GM21619 (cell line): ENCODE measurements around the gene ZNF853.
"Not testable (repeated sequence)": the region's sequence is repeated elsewhere in the genome, so short reads cannot be mapped to it uniquely, and the experiment has no call there.

Experiments
- ATAC-seq: cut with Tn5 transposase; IDR thresholded peaks from one replicate; pipeline ENCODE4 v1.9.1; 2021; ENCODE audit not compliant: unreplicated experiment

ZNF853 gene

DNA sequence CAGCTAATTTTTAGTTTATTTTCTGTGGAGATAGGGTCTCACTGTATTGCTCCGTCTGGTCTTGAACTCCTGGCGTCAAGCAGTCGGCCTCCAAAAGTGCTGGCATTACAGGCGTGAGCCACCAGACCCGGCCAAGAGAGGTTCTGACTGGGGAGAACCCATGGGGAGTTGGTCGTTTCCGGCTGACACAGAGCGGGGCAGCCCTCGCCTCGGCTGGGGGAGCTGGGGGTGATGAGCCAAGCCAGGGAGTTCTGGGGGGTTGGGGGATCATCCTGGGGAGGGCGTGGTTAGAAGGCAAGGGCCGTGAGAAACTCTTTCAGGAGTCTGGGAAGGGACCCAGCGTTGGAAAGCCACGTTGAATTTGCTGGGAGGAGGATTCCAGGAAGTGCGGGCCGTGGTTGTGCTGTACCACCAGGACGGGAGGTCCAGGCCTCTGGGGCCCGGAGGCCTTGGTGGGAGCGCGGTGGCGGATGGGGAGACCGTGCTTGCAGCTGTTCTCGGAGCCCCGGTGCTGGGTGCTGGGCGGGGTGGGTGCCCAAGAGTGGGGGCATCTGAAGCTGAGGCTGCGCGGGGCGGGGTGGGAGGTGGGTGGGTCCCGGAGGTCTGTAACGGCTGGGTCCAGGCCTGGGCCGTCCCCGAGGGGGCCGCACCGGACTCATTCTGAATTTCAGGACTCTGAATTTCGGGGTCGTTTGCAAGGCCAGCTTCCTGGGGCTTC, 8.4 kb upstream of the ZNF853 start:
- ATAC-seq = no peak

DNA sequence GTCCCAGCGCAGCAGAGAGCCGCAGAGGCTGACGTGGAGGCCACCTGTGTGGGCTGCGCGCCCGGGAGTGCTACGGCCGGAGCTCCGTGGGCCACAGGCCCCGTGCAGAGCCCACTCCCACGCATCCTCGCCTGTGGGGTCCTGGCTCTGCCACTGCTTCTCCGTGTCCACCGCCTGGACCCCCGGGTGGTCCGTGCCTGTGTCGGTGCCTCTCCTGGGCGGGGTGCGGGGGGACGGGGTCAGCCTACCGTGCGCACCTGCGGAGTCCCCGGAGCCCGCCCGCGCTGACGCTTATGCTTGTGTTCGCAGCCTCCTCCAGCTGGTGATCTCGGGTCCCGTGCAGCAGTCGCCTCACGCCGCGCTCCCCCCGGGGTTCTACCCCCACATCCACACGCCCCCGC, 7.8 kb upstream of the ZNF853 start:
- no peak for ATAC-seq

DNA sequence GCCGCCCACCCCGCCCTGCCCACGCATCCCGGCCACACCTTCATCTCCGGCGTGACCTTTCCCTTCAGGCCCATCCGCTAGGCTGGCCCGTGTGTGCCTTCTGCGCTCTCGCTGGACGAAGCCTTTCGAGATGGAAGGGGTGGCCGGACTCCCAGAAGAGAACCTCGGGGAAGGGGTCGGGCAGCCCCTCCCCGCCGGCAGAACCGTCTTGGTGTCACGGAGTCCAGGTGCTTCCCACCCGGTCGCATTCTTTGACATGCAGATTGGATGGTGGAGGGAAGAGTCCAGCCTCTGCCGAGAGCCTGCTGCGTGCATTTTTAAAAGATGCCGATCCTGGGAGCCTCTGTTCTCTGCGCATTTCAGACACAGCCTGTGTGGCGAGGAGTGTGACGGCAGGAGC, 7.3 kb upstream of the ZNF853 start:
- ATAC-seq = no peak

DNA sequence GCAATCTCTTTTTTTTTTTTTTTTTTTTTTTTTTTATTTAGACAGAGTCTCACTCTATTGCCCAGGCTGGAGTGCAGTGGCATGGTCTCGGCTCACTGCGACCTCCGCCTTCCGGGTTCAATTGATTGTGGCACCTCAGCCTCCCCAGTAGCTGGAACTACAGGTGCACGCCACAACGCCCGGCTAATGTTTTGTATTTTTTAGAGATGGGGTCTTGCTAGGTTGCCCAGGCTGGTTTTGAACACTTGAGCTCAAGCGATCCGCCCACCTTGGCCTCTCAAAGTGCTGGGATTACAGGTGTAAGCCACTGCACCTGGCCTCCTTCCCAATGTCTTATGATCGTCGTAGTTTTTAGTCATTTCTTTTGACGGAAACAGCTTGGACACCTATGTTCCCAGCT, 6.6 kb upstream of the ZNF853 start:
- ATAC-seq = no peak

DNA sequence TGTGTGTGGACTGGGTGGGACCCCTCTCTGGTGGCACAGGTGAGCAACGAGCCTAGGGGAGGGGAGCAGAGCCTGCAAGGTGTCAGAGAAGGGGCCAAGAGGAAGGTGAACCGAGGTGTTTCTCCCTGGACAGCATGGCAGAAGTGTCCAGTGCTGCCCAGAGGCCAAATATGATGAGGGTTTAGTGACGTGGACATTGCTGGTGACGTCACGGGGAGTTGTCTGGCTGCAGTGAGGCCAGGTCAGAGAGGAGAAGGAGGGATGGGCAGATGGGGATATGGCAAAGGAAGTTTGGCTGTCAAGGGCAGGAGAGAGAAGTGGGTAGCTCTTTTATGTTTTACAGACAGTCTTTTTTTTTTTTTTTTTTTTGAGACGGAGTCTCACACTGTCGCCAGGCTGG, 2.6 kb upstream of the ZNF853 start:
- ATAC-seq = no peak

DNA sequence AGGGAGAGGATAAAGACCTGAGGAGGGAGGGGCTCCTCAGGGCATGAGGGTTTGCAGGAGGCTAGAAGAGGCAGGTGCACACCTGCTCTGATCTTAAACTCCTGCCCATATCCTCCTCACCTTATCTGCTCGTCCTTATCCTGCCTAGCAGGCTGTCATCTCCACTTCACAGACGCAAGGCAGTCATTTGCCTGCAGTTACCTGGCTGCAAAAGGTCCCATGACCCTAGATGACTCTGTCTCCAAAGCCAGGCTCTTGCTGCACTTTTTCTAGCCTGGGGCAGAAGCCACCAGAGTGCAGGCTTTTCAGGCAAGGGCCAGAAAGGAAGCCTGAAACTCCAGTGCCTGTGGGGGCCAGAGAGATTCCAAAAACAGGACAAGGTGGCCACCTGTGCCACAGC, 1.7 kb upstream of the ZNF853 start:
- no peak for ATAC-seq

DNA sequence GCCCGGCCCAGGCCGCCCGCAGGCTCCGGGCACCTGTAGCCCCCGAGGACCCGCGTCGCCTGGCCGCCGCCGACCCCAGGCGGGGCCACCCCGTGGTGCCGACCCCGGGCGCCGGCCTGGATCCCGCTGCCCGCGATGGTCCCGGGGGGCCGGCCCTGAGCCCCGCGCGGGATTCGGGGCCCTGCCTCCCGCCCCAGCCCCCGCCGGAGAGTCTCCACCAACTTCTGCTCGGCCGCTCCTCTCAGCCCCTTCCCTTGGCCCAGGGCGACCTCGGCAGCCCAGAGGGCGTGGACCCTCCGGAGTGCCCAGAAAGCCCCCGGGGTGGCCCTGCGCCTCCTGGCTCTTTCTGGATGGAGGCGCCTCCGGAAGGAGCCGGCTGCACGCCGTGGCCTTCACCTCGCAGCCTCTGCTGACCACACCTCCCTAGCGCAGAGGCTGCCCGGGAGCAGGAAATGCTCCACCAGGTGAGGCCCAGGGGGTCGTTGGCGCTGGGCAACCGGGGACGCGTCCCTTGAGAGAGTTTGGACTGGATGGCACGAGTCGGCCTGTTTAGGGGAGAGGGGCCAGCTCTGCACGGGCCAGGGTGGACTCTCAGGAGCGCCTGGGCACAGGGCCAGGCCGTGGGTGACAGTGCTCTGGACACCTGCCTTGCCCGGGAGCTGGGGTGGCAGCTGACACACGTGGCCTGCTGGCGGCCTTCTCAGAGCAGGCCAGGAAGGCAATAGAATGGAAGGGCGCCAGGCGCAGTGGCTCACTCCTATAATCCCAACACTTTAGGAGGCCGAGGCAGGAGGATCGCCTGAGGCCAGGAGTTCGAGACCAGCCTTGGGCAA, 529 bp downstream of the ZNF853 start:
- no peak for ATAC-seq

DNA sequence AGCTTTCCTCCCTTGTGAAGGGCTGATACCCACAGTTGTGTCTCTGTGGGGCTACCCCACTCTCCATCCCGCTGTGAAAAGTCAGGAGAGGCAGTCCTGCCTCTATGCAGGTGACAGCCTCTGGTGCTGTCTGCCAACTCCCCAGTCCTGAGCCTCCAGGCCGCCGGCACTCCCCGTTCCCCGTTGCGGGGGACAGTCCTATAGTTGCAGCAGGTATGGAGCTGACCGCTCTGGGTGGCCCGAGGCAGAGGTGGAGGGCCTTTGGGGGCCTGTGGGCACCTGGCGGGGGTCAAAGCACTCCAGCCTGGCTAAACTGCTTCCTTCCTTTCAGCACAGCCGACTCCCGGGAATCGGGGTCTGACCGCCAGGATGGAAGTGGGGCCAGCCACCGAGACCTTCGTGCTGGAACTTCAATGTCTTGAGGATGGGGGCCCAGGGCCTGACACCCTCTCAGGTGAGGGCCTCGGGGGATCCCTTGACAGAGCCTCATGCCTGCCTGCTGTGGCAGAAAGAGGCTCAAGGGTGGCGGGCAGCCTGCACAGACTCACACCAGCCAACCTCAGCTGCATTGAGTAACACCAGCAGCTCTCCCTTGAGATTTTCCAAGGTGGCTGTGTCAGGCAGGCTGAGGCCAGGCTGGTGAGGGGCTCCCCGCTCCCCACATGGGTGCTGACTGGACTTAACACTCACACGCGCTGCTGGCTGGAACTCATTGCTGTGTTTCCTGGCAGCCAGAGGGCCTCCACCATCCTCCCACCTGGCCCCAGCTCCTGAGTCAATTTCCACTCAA, 1.6 kb downstream of the ZNF853 start:
- no peak for ATAC-seq

DNA sequence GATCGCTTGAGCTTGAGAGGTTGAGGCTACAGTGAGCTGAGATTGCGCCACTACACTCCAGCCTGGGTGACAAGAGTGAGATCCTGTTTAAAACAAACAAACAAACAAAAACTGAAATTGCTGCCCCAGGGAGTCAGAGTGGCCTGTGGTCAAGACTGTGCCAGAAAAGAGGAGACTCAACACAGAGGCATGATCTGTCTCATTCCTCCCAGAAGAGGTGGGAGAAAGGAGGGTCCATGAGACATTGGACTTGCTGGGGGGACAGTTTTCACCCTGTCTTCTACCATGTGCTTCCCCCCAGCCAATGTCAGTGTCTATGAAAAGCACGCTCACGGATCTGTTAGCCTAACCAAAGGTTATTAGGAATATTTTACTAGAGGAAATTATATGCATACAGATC, 3.2 kb downstream of the ZNF853 start:
- no peak for ATAC-seq

DNA sequence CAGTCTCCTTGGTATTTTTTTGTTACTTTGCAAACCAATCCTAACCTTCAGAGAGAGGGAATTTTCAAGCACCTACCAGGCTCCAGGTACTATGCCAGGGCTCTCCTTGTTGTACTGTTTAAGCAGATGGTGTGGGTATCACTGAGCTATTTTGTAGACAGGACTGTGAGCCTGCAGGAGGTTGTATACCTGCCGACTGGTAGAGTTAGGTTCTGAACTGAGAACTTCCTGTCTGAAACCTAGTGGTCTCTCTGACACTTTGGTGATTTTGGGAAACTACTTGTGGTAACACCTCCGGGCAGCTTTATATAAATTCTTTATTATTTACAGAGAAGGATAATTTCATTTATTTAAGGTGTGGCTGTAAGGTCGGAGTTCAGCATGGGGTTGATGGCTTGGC, 4.6 kb downstream of the ZNF853 start:
- ATAC-seq = no peak

DNA sequence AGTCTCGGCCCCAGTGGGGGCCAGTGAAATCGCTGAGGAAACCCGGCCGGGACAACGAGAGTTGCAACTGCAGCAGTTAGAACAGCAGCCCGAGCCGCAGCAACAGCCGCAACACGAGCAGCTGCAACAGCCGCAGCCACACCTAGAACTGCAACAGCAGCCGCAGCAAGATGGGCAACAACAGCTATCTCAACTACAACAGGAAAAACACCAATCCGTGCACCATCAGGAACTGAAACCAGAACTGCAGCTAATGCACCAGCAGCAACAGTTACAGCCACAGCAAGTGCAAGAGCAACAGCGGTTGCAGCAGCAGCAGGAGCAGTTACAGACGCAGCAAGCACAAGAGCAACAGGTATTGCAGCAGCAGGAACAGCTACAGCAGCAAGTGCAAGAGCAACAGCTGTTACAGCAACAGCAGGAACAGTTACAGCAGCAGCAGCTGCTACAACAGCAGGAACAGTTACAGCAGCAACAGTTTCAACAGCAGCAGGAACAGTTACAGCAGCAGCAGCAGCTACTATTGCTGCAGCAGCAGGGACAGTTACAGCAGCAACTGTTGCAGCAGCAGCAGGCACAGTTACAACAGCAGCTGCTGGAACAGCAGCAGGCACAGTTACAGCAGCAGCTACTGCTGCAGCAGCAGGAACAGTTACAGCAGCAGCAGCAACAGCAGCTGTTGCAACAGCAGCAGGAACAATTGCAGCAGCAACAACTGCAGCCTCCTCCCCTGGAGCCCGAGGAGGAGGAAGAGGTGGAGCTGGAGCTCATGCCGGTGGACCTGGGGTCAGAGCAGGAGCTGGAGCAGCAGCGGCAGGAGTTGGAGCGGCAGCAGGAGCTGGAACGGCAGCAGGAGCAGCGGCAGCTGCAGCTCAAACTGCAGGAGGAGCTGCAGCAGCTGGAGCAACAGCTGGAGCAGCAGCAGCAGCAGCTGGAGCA, 6.1 kb downstream of the ZNF853 start:
- ATAC-seq = no peak

DNA sequence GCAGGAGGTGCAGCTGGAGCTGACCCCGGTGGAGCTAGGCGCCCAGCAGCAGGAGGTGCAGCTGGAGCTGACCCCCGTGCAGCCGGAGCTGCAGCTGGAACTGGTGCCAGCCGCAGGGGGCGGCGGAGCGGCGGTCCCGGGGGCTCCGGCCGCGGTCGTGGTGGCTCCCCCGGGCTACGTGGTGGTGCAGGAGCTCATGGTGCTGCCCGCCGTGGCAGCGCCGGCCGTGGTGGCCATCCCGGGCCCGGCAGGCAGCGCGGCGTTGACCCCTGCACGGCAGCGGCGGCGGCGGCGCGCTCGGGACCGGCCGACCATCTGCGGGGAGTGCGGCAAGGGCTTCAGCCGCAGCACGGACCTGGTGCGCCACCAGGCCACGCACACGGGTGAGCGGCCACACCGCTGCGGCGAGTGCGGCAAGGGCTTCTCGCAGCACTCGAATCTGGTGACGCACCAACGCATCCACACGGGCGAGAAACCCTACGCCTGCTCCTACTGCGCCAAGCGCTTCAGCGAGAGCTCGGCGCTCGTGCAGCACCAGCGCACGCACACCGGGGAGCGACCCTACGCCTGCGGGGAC, 6.8 kb downstream of the ZNF853 start:
- ATAC-seq = no peak

DNA sequence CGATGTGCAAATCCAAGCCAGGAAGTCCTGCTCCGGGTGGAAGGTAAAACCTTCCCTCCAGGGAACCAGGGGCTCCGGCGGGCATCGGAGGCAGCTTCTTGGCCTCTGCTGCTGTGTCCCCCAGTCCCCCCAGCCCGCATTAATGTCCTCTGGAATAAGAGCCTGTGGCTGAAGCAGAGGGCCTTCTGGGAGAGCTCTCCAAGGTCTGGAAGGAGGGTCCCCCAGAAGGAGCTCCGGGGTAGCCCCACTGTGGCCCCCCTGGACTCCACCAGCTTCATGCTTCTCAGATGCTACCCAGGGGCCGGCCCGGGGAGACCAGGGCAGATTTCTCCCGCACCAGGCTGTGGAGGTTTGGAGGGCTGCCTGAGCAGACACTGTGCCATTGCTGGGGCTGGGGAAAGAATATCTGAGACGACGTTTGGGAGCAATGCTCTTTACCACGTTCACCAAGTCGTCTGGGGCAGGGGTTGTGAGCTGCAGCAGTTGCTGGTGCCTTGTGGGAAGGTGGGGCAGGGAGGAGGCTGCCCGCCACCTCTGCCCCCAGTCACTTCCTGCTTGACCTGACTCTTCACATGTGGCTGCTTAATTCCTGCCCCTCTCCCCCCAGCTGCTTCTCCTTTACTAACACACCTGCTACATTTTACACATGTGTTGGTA, 8.3 kb downstream of the ZNF853 start:
- ATAC-seq = no peak

DNA sequence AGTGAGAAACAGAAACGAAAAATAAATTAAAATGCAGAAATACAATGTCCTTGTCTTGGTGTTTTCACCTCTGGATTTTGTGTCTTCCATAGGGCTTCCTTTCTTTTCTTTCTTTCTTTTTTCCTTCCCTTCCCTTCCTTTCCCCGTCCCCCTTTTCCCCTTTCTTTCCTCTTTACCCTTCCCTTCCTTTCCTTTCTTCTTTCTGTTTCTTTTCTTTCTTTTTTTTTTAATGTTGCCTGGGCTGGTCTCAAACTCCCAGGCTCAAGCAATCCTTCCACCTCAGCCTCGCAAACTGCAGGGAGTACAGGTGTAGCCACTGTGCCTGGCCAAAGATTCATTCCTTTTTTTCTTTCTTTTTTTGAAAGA, 8.8 kb downstream of the ZNF853 start:
- no peak for ATAC-seq

DNA sequence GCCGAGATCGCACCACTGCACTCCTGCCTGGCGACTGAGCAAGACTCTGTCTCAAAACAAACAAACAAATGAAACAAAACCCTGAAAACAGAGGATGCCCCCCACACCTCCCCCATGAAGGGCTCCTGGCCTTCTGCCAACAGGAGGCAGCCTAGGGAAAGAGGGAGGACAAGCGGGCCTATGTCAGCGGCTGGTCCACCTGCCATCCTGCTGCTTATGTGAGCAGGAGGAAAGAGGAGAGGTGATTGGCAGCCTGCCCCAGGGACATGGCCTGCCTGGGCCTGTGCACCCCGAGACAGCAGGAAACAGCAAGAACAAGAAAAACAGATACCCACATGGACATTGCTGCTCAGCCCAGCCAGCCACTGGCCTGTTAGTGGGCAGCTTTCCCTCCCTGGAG, 12.6 kb downstream of the ZNF853 start:
- no peak for ATAC-seq

DNA sequence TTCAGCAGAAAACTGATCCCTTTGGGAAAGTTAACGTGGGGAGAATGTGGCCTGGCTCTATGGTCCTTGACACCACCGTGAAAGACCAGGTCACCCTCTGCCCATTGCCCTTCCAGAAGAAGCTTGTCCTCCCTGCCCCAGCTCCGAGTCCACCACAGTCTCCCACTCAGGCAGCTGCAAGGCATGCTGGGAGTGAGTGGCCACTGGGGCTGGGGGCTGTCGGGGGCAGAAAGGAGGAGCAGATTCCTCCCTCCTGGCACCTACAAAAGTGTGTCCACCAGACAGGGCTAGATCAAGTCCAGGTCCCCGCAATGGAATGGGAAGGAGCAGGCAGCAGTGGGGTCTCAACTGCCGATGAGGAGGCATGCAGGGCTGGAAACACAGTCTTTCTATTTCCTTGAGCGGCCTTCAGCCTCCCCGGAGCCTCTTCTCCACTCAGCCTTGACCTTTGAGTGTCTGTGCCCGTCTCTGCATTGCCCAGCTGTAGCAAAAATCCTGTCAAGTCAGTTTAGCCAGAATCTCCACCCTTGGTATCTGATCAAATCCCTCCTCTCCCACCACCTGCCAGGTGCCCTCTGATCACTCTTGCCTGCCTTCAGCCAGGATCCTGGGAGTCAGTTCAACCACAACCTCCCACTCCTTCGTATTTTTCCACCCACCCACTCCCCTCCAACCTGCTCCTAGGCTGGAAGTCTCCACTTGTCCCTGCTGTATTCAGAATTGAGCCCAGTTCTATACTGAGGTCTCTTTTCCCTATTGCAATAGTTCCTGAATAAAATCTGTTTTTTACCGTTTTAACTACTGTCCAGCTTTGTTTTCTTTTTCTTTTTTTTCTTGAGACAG, 14.8 kb downstream of the ZNF853 start:
- ATAC-seq = no peak

DNA sequence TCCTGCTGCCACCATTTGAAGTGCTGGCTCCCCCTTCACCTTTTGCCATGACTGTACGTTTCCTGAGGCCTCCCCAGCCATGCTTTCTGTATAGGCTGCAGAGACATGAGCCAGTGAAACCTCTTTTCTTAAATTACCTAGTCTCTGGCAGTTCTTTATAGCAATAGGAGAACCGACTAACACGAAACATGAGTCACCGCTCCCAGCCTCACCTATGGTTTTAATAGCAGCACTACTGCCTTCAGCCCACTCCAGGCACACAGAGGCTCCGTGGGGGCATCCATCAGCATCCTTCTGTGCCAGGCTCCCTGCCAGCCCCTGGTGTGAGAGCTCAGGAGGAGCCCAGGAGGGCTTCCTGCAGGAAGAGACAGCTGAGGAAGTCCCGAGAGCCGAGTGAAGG, 16.2 kb downstream of the ZNF853 start:
- no peak for ATAC-seq

DNA sequence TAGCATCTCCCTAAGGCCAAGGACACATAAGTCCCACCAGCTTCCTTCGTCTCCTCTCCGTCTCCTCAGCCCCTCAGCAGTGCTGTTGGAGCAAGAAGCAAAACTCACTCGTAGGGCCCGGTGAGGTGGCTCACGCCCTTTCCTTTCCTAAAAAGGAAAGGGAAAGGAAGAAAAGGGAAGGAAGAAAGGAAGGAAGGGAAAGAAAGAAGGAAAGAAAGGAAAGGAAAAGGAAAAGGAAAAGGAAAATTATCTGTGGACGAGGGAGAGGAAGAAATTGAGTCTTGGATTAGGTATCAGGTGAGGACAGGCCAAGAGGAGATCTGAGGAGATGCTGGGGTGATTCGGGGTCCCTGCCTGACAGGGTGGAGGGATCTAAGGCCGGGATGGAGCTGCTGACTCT, 18.6 kb downstream of the ZNF853 start:
- ATAC-seq = no peak

DNA sequence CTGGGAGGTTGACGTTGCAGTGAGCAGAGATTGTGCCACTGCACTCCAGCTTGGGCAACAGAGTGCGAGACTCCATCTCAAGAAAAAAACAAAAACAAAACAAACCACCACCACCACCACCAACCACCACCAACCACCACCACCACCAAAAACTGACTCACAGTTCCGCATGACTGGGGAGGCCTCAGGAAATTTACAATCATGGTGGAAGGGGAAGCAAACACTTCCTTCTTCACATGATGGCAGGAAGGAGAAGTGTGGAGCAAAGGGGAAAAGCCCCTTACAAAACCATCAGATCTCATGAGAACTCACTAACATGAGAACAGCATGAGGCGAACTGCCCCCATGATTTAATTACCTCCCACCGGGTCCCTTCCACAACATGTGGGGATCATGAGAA, 19.6 kb downstream of the ZNF853 start:
- ATAC-seq = not testable (repeated sequence)
